ENCODE results near the gene GP1BB.
A peak's percentile ranks its signal among the peaks of the same experiment; 100 is the strongest.

The GP1BB gene

DNA sequence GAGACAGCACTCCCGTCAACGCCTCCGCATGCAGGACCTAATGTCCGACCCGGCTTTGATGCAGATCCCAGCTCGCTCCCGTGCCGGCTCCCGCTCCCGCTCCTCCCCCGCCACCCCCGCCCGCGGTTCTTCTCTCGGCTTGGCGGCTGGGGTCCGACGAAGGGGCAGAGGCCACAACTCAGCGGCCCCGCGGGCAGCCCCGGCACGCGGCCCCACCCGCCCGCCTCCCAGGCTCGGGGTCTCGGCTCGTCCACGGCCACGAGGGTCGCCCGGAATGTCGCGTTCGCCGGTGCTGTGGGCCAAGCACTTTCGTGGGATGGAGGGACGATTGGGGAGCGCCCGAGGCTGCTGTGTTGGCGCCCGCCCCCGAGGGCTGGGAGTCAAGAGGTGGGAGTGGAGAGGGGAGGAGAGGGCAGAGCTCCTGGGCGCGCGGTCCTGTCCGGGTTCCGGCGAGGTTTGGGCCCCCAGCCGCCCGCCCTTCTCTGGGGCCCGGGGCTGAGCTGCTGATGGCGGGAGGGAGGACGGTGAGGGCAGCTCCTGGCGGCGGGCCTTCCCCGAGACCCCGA, 31.9 kb downstream of the GP1BB start:
- Histone ChIP-seq H3K4me3 (no peak overlapping the region), H3K27ac (no peak overlapping the region), H3K9me3 (no peaks in the 10 kb centered on the region), H3K27me3 (peaks cover 4 to 92% of the 10 kb centered on the region in 2 donors), H3K36me3 (no peaks in the 10 kb centered on the region), H3K4me1 (peaks cover 0 to 40% (median 30%) of the 10 kb centered on the region in 4 donors)
- DNase-seq: no peak
- intact Hi-C loops (cut with DNase I; ENCODE audit: low total_unique reads): no loop called here
- TF ChIP-seq, protein P1, sequence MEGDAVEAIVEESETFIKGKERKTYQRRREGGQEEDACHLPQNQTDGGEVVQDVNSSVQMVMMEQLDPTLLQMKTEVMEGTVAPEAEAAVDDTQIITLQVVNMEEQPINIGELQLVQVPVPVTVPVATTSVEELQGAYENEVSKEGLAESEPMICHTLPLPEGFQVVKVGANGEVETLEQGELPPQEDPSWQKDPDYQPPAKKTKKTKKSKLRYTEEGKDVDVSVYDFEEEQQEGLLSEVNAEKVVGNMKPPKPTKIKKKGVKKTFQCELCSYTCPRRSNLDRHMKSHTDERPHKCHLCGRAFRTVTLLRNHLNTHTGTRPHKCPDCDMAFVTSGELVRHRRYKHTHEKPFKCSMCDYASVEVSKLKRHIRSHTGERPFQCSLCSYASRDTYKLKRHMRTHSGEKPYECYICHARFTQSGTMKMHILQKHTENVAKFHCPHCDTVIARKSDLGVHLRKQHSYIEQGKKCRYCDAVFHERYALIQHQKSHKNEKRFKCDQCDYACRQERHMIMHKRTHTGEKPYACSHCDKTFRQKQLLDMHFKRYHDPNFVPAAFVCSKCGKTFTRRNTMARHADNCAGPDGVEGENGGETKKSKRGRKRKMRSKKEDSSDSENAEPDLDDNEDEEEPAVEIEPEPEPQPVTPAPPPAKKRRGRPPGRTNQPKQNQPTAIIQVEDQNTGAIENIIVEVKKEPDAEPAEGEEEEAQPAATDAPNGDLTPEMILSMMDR (IDR thresholded peaks at IDR 0.05): no peak

DNA sequence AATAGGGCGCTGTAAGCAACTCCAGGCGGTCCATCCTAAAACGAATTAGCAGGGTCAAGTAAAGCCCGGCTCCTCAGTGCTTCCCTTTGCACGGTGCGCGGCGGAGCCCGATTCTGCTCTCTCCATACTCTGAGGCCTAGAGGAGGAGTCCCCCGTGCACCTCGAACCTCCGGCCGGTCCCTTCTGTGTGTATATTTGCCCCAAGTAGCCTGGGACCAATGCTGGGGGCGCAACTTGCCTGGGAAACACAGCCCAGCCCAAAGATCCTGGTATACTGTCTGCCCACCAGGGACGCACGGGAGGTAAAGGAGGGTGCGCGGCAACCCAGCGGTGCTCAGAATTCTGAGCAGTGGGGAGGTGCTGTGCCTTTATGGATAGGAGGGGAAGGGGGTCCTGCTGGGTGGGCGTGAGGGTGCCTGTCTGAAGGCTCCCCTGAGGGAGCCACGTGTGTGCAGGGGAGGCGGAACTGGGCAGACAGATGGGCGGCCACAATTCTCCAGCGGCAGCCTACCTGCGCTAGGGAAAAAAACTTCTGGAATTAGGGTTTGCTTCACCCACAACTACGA, 32.5 kb downstream of the GP1BB start:
- H3K27me3 ChIP-seq: peaks cover 4 to 88% of the 10 kb centered on the region in 2 donors
- H3K36me3 ChIP-seq: no peaks in the 10 kb centered on the region
- intact Hi-C loops (cut with DNase I; ENCODE audit: low total_unique reads): no loop called here
- no peaks in the 10 kb centered on the region for H3K9me3 ChIP-seq
- no peak for DNase-seq
- no peak overlapping the region for H3K27ac ChIP-seq
- H3K4me3 ChIP-seq: no peak overlapping the region
- TF ChIP-seq, protein P1 (IDR thresholded peaks at IDR 0.05): no peak
- H3K4me1 ChIP-seq: peaks cover 0 to 40% (median 31%) of the 10 kb centered on the region in 4 donors

DNA sequence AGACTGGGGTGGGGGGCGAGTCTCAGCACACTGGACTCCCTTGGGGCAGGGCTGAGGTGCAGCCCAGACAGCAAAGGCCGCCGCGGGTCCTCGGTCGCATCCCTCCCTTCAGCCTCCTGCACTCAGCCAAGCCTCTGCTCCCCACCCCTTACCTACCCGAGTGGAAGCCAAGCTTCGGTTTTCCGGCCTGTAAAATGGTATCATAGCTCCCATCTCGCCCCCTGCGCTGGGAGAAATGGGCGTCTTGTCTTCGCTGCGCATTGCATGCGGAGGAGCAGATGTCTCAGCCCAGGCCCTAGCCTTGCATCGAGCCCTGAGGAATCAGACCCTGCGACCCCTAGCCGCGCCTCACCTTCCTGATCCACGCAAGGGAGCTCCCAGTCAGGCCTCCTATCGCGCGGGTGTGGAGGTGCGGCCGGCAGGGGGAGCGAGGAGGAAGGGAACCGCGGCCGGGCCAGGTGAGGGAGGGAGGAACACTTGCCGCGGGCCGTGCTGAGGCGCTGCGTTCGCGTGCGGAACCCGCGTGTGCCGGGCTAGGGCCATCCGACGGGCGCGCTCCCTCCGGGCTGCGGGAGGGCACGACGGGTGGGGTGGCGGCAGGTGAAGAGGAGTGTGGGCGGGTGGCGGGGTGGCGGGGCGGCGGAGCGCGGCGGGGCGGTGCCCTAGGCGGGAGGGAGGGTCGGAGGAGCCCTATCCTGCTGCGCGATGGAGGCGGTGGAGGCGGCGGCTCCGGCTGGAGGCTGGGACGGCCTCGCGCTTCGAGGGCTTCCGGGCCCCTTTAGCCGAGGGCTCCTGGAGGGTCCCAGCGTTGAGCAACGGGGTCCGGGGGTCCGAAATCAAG, 33.2 kb downstream of the GP1BB start:
- TF ChIP-seq, protein P1 (IDR thresholded peaks at IDR 0.05): peak; percentile 21 to 37
- H3K27ac ChIP-seq: no peak overlapping the region
- intact Hi-C loops (cut with DNase I; ENCODE audit: low total_unique reads): no loop called here
- no peaks in the 10 kb centered on the region for H3K9me3 ChIP-seq
- H3K27me3 ChIP-seq: peaks cover 4 to 87% of the 10 kb centered on the region in 2 donors
- no peaks in the 10 kb centered on the region for H3K36me3 ChIP-seq
- peak overlapping the region; percentile 15 to 26 for H3K4me3 ChIP-seq
- no peak for DNase-seq
- H3K4me1 ChIP-seq: peaks cover 0 to 45% (median 34%) of the 10 kb centered on the region in 4 donors

DNA sequence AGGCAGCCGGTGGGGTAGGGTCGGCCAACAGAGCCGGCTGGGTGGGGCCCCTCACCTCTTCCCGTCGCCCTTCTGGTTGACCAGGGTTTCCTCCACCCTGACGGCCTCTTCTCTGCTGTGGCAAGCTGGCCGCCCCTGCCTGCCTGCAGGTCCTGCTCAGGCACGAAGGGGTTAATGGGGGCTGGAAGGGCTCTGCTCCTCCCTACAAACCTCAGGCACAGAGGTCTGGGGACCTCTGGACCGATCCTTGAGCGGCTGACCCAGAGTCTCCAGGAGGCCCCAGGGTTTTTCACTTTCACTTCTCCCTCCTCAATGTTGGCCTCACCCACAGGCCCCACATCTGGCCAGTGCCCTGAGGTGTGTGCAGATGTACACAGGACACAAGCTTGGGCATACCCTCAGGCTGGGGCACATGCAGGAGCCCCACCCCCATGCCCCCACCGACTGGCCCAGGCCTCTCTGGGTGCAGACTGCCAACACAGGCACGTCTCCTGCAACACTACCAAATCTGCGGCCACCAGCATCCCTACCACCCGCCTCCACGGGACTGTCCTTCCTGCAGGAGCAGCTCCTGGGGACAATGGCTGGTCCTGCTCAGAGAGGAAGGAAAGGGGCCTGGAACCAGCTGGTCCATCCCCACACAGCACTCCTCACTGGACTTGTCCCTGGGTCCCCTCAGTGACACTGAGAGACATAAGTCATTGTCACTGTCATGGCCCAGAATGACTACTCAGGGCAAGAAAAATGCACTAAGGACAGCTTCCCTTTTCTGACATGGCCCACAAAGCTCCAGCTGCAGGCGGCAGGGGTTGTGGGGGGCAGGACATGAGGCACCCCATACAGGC, 34.0 kb downstream of the GP1BB start:
- Histone ChIP-seq H3K27me3 (peaks cover 4 to 87% of the 10 kb centered on the region in 2 donors), H3K27ac (no peak overlapping the region), H3K36me3 (no peaks in the 10 kb centered on the region), H3K4me1 (peaks cover 0 to 45% (median 34%) of the 10 kb centered on the region in 4 donors), H3K9me3 (no peaks in the 10 kb centered on the region), H3K4me3 (peak overlapping the region; percentile 15 to 26)
- TF ChIP-seq, protein P1 (IDR thresholded peaks at IDR 0.05): no peak
- no peak for DNase-seq
- intact Hi-C loops (cut with DNase I; ENCODE audit: low total_unique reads): no loop called here
